Measurements from ENCODE around the gene GABARAP. TPM values are rescaled to one million over a fixed set of nuclear protein-coding genes. Genes with fewer than 3 reads are reported as not detected.
A peak's percentile ranks its signal among the peaks of the same experiment; 100 is the strongest.

GABARAP gene
- total RNA-seq, 2 donors from 2014 or later = 431 to 505 TPM

- intact Hi-C loops (cut with DNase I, micrococcal nuclease) = no loop called here
- ATAC-seq = no peak
- no peak for DNase-seq
Measured at GRCh38 chr17:7215652-7216180, 26.5 kb downstream of the GABARAP start.

GRCh38 chr17:7215136-7215638, 27.1 kb downstream of the GABARAP start:
- DNase-seq = no peak
- no peak for ATAC-seq
- intact Hi-C loops (cut with DNase I, micrococcal nuclease) = no loop called here

GRCh38 chr17:7214300-7215135, 27.7 kb downstream of the GABARAP start:
- peak; percentile 88 for ATAC-seq
- intact Hi-C loops (cut with DNase I, micrococcal nuclease) = no loop called here
- DNase-seq = peak; percentile 99

GRCh38 chr17:7213895-7214299, 28.4 kb downstream of the GABARAP start:
- DNase-seq = peak in 1 of 2 donors; percentile 82
- peak; percentile 20 for ATAC-seq

GRCh38 chr17:7211491-7212273, 30.6 kb downstream of the GABARAP start:
- DNase-seq (no peak), ATAC-seq (no peak)
- intact Hi-C loops (cut with DNase I, micrococcal nuclease) = no loop called here

More at GRCh38 chr17:7213895-7214299, 28.4 kb downstream of the GABARAP start:
- intact Hi-C loops (cut with DNase I, micrococcal nuclease) = no loop called here

GRCh38 chr17:7208754-7209460, 33.3 kb downstream of the GABARAP start:
- ATAC-seq (no peak), DNase-seq (no peak)

GRCh38 chr17:7208027-7208571, 34.1 kb downstream of the GABARAP start:
- intact Hi-C loops (cut with DNase I, micrococcal nuclease) = no loop called here
- ATAC-seq (no peak), DNase-seq (no peak)

More at GRCh38 chr17:7208754-7209460, 33.3 kb downstream of the GABARAP start:
- intact Hi-C loops (cut with DNase I, micrococcal nuclease) = no loop called here

GRCh38 chr17:7207120-7208001, 34.9 kb downstream of the GABARAP start:
- intact Hi-C loops (cut with DNase I, micrococcal nuclease) = no loop called here
- no peak for DNase-seq
- ATAC-seq = no peak

GRCh38 chr17:7205561-7205960, 36.7 kb downstream of the GABARAP start:
- no peak for ATAC-seq
- intact Hi-C loops (cut with DNase I, micrococcal nuclease) = no loop called here
- DNase-seq = peak in 1 of 2 donors; percentile 22

GRCh38 chr17:7204828-7205461, 37.3 kb downstream of the GABARAP start:
- intact Hi-C loops (cut with DNase I, micrococcal nuclease) = no loop called here
- peak; percentile 84 to 88 for DNase-seq
- ATAC-seq = peak; percentile 83

- peak in 1 of 2 donors; percentile 27 for DNase-seq
- intact Hi-C loops (cut with DNase I, micrococcal nuclease) = no loop called here
- peak; percentile 16 for ATAC-seq
Measured at GRCh38 chr17:7204336-7204735, 37.9 kb downstream of the GABARAP start.

GRCh38 chr17:7203391-7203790, 38.9 kb downstream of the GABARAP start:
- ATAC-seq (no peak), DNase-seq (peak in 1 of 2 donors; percentile 25)
- intact Hi-C loops (cut with DNase I, micrococcal nuclease) = no loop called here

GRCh38 chr17:7196651-7197401, 45.4 kb downstream of the GABARAP start:
- ATAC-seq (no peak), DNase-seq (no peak)
- intact Hi-C loops (cut with DNase I, micrococcal nuclease) = no loop called here

- DNase-seq (no peak), ATAC-seq (no peak)
- intact Hi-C loops (cut with DNase I, micrococcal nuclease) = no loop called here
Measured at GRCh38 chr17:7195971-7196370, 46.3 kb downstream of the GABARAP start.

GRCh38 chr17:7192271-7192937, 49.8 kb downstream of the GABARAP start:
- DNase-seq = no peak
- no peak for ATAC-seq
- intact Hi-C loops (cut with DNase I, micrococcal nuclease) = no loop called here
